HG03354 (cell line): ENCODE measurements around the gene UTF1.

ENCODE experiments used
- ATAC-seq: cut with Tn5 transposase; IDR thresholded peaks from one replicate; pipeline ENCODE4 v1.9.1; 2021; ENCODE audit warnings: mild to moderate bottlenecking; ENCODE audit not compliant: unreplicated experiment, poor library complexity, severe bottlenecking

The UTF1 gene

DNA sequence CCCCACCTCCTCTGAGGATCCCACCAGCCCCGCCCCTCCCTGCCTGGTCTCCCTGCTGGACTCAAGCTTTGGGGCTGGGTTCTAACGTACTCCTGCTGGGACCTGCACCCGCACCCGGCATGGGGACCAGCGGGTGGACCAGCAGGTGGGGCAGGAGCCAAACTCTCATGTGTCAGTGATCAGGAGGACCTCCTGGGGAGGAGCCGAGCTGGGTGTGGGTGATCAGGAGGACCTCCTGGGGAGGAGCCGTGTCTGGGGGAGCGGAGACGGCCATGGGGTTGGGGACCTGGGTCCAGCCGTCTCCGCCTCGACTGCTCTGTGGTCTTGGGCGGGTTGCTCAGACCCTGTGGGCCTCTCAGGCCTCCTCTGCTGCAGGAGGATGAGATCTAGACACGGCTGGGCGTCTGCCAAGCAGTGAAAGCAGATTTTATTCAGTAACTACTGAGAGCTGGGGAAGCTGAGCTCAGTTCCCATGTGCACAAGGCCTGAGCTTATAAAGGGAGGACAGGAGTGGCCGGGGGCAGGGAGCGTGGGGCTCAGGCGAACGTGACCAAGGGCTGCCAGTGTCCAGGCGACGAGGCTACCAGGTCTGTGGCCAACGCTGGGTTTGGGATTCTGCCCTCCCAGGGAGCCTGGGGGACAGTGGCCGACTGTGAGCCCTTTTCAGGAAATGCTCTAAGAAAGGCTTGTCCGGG lies 33.6 kb upstream of the UTF1 start:
- no peak for ATAC-seq

GRCh38 chr10:133196936-133197758 lies 32.9 kb upstream of the UTF1 start:
- no peak for ATAC-seq

DNA sequence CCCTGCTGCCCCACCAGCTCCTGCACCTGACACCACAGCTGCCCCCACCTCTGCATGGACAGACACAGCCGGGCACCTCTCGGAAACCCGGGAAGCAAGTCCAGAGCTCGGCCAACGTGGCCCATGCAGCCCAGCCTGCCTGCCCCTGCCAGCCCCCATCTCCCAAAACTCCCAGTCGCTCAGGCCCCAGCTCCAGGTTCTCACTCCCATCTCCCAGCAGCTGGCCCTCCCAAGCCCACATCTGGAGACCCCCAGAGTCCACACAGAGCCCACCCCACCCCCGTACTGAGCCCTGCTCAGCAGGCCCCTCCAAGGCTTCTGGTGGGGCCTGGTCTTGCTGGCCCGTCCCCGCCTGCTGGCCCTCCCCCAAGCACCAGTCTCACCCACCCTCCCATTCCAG lies 32.2 kb upstream of the UTF1 start:
- no peak for ATAC-seq

DNA sequence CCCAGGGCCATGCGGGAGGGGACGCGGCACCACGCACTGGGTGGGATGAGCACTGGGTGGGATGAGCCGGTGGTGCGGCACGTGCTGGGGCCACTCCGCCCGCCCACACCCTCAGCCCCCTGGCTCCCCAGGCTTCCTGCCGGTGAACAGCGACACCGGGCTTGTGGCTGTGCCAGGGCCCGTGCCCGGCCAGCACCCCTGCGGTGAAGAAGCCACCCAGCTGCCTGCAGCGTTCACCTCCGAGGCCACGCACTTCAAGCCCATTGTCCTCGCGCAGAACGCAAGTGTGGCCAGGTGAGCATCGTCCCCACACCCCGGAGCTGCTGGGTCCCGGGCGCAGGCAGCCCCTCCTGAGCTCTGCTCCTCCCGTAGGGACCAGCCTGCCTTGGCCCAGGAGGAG lies 31.8 kb upstream of the UTF1 start:
- ATAC-seq, result no peak

DNA sequence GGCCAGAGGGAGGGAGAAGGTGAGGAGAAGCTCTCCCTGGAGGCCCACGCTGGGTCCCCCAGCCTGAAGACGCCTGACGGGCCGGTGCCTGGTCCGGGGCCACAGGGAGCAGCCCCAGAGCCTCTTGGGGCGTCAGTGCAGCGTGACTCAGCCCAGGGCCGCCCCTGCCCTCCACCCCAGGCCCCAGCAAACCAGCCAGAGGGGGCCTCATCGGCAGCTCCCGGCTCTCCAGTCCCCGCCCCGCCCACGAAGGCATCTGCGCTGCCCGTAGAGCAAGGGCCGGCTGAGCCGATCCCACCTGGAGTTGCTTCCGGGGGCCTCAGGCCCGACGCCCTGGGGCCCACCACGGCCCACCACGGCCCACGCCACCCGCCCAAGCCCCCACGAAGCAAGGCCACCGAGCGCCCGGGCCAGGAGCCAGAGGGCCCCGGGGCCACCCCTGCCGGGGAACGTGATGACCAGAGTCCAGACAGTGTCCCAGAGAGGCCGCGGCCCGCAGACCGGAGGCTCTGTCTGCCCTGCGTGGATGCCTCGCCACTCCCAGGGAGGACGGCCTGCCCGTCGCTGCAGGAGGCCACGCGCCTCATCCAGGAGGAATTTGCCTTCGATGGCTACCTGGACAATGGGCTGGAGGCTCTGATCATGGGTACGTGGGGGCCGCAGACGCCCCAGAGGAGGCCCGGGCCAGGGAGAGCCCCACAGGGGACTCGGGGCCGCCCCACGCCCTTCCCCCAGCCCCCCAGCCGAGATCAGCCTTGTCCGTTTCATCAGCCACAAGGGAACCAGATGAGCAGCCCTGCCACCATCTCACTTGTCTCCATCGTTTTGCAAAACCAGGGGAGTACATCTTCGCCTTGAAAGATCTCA lies 31.2 kb upstream of the UTF1 start:
- ATAC-seq, result no peak

GRCh38 chr10:133199488-133199885 lies 30.5 kb upstream of the UTF1 start:
- ATAC-seq, result no peak

GRCh38 chr10:133199992-133200611 lies 29.9 kb upstream of the UTF1 start:
- ATAC-seq, result no peak

DNA sequence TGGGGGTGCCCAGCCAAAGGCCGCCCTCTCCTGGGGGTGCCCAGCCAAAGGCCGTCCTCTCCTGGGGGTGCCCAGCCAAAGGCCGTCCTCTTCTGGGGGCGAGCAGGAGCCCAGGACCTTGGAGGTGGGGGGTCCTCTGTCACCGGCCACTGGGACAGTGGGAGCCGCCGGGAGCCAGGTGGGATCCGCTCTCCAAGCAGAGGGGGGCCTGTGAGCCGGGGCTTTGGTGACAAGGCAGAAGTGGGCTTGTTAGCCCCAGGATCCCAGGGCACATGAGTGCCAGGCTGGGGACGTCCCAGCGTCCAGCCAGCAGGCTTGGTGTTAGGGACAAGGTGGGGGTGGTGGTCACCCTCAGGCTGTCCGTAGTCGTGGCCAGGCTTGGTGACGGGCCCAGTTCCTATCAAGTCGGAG lies 29.4 kb upstream of the UTF1 start:
- ATAC-seq, result no peak

DNA sequence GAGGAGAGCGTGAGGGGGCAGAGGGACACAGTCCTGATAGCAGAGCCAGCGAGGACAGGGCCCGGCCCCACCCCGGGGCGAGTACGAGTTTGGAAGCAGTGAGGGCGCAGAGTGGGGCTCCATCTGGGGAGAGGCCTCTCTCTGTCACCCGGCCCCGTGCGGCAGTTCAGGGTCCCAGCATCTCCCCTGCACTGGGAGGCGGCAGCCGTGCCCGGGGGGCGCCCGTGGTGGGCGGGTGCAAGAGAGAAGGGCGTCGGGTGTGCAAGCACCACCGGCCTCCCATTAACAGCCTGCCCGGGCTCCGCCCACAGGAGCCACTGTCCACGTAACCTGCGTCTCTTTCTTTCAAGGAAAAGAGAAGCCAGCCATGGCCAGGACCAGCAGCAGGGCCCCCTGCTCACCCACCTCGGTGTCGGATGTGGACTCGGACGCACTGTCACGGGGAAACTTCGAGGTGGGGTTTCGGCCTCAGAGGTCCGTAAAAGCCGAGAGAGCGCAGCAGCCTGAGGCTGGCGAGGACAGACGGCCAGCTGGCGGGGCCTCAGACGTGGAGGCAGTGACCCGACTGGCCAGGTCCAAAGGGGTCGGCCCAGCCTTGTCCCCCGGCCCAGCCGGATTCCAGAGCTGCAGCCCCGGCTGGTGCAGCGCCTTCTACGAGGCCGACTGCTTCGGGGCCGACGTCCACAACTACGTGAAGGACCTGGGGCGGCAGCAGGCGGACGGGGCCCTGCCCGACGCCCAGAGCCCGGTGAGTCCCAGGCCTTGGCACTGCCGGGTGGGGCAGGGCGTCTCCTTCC lies 28.7 kb upstream of the UTF1 start:
- ATAC-seq, result no peak

- no peak for ATAC-seq
Observed at GRCh38 chr10:133201948-133202725, 27.9 kb upstream of the UTF1 start.

DNA sequence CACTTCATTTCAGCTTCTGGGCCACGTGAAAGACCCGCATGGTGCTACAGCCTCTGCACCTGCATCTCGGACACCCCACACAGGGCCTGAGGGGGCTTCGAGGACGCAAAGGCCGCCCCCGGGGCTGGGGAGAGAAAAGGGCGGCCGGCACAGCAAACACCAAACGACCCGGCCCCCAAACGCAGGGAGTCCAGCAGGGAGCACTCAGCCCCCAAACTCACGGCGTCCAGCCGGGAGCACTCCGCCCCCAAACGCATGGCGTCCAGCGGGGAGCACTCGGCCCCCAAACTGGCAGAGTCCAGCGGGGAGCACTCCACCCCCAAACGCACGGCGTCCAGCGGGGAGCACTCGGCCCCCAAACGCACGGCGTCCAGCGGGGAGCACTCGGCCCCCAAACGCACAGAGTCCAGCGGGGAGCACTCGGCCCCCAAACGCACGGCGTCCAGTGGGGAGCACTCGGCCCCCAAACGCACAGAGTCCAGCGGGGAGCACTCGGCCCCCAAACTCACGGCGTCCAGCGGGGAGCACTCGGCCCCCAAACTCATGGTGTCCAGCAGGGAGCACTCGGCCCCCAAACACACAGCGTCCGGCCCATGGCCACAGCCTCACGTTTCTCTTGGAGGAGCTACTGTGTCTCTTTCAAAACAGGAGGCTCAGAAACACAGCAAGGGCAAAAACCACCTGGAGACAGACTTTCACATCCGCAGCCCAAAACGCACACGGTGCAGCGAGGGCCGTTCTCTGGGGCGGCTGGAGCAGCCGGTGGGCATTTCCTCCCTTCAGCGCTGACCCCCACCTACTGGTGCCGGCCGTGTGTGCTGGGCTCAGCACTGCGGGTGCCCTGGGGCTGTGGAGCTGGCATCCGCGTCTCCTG lies 27.0 kb upstream of the UTF1 start:
- no peak for ATAC-seq

DNA sequence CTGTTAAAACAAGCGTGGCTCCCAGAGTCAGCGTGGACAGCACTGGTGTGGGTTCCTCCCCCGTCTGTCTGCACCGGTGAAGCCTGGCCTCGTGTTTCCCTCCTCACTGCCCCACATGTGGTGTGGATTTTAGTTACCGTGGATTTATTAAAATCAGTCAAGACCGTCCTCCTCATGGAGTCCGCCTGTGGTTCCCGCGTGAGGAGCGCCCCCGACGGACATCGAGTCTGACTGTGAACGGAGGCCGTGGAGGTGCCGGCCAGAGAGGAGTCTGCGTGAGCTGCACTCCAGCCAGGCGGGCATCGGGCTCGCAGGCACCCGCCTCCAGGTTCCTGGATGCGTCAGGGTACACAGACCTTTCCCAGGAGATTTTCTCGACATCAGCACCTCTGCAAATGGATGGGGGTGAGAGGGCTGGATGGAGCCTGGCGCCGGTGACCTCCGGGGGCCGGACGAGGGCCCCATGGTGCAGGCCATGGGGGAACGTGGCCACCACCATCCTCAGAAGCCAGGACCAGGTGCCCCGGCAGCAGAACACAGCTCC lies 26.3 kb upstream of the UTF1 start:
- ATAC-seq, result no peak

- no peak for ATAC-seq
Observed at GRCh38 chr10:133204226-133205015, 25.6 kb upstream of the UTF1 start.

GRCh38 chr10:133205146-133205545 lies 24.9 kb upstream of the UTF1 start:
- ATAC-seq, result no peak

- ATAC-seq, result no peak
Observed at GRCh38 chr10:133206356-133207040, 23.5 kb upstream of the UTF1 start.

GRCh38 chr10:133207041-133207600 lies 22.9 kb upstream of the UTF1 start:
- no peak for ATAC-seq
